Activated CD4-positive, alpha-beta T cell treated with anti-CD3 and anti-CD28 coated beads for 36 hours (primary cell): ENCODE data around the gene PDX1. TPM values are rescaled to one million over a fixed set of nuclear protein-coding genes. Genes with fewer than 3 reads are reported as not detected.

Experiments used
- ATAC-seq: fragments of 200-7000 bp; cut with Tn5 transposase; one replicate; pipeline ENCODE4 v1.10.0; 2021; ENCODE audit warnings: mild to moderate bottlenecking, moderate library complexity
- CTCF ChIA-PET: fragments of 350-600 bp; sonication (Branson Sonifier 250); formaldehyde crosslinking; loops from one replicate; lab custom pipeline; 2021; ENCODE audit warnings: antibody characterized with exemption; lab: Charles Lee
- POLR2A ChIA-PET: fragments of 350-600 bp; sonication (Branson Sonifier 250); formaldehyde crosslinking; loops from one replicate; lab custom pipeline; 2021; ENCODE audit warnings: antibody characterized with exemption, inconsistent platforms; lab: Charles Lee
- DNase-seq: peaks from one replicate; pipeline ENCODE4 v3.0.0-alpha.2; 2020
- H3K27ac Mint-ChIP-seq: one replicate; pipeline ENCODE4 v1.8.0; 2021; ENCODE audit warnings: mixed read lengths
- H3K27me3 Mint-ChIP-seq: one replicate; pipeline ENCODE4 v1.8.0; 2021; ENCODE audit warnings: mixed read lengths
- H3K36me3 Mint-ChIP-seq: one replicate; pipeline ENCODE4 v1.8.0; 2021; ENCODE audit warnings: low read depth, mixed read lengths
- H3K4me1 Mint-ChIP-seq: one replicate; pipeline ENCODE4 v1.8.0; 2021; ENCODE audit warnings: mixed read lengths
- H3K4me3 Mint-ChIP-seq: one replicate; pipeline ENCODE4 v1.8.0; 2021; ENCODE audit warnings: mild to moderate bottlenecking, moderate library complexity, mixed read lengths
- H3K9me3 Mint-ChIP-seq: one replicate; pipeline ENCODE4 v1.8.0; 2021; ENCODE audit warnings: low read depth, mixed read lengths
- intact Hi-C, 2 experiments: fragments of 100-400 bp; cut with DNase I in 1 of 2; cut with micrococcal nuclease in 1 of 2; formaldehyde crosslinking; loops; one replicate each; pipeline versions ENCODE4 v1.14.2 to v1.15.1; 2022 to 2024; cut with DNase I, micrococcal nuclease
- total RNA-seq, 2 experiments: library from RNA; stranded (reverse); gene quantifications; one replicate each; pipeline ENCODE4 v1.2.3, GENCODE V29; 2021

Gene PDX1
- total RNA-seq, 2 experiments from 2014 or later, result not detected

GRCh38 chr13:27973961-27974662 is 54.3 kb downstream of the PDX1 start:
- no peaks in the 10 kb centered on the region for H3K9me3 Mint-ChIP-seq
- H3K36me3 Mint-ChIP-seq, result no peaks in the 10 kb centered on the region
- CTCF ChIA-PET, result interaction anchor here (0.6 to 3.6 kb wide), 4 partner anchors 9 to 671 kb away, joined by 3 to 18 read pairs (median 3); no protein-coding TSS in a partner anchor
- H3K4me1 Mint-ChIP-seq, result peaks cover 17% of the 10 kb centered on the region
- no peak overlapping the region for H3K27ac Mint-ChIP-seq
- POLR2A ChIA-PET, result no interaction called here
- DNase-seq (no peak), ATAC-seq (no peak)
- intact Hi-C loops, result no loop called here
- H3K27me3 Mint-ChIP-seq, result peaks cover 77% of the 10 kb centered on the region
- H3K4me3 Mint-ChIP-seq, result no peak overlapping the region

Other genes with a start within 250 kb of the PDX1 start
- not detected for gene GSX1, start 127.5 kb upstream of the PDX1 start, total RNA-seq
- not detected for gene CDX2, start 49.3 kb downstream of the PDX1 start, total RNA-seq
- gene URAD, start 68.7 kb downstream of the PDX1 start, total RNA-seq, result not detected
- under 1 TPM; 0.09 to 0.12 TPM for gene FLT3, start 180.6 kb downstream of the PDX1 start, total RNA-seq
- gene PAN3, start 218.5 kb downstream of the PDX1 start, total RNA-seq, result 10 to 100 TPM; 26.6 to 27.3 TPM